Measurements from ENCODE around the gene NKTR. TPM values are rescaled to one million over a fixed set of nuclear protein-coding genes. Genes with fewer than 3 reads are reported as not detected.
"Not testable (repeated sequence)": the region's sequence is repeated elsewhere in the genome, so short reads cannot be mapped to it uniquely, and the experiment has no call there.

The NKTR gene
- polyA plus RNA-seq, 3 donors = 83.8 to 203 (median 98.7) TPM

DNA sequence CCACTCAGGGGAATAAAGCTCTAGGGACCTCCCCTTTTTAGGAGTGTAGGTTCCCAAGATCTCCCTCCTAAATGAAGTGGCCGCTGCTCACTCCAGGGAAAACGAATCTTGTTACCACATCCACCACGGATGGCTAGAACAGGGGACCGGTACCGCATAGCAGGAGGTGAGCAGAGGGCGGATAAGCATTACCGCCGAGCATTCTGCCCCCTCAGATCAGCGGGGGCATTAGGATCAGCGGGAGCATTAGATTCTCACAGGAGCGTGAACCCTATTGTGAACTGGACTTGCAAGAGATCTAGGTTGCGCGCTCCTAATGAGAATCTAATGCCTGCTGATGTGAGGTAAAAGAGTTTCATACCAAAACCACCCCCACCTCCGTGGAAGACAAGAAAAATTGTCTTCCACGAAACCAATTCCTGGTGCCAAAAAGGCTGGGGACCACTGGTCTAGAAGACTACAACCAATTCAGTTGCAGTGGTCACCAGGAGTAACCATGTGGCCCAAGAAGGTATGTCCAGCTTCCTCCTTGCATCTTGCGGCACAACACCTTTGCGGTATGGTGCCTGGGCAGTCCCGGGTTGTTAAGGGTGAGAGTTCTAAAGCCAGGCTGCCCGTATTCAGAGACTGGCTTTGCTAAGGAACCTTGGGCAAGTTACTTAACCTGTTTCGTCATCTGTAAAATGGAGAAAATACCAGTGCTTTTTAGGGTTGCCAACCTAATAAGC is 10.9 kb upstream of the NKTR start:
- no peak for DNase-seq (ENCODE audit: extremely low read depth in 1 of 11, low read depth in 9 of 11, low spot score in 4 of 11)

- no peak for DNase-seq (ENCODE audit: extremely low read depth in 1 of 11, low read depth in 9 of 11, low spot score in 4 of 11)
These were observed 9.3 kb upstream of the NKTR start for GRCh38 chr3:42590989-42591756.

GRCh38 chr3:42591811-42592210 is 8.7 kb upstream of the NKTR start:
- DNase-seq (ENCODE audit: extremely low read depth in 1 of 11, low read depth in 9 of 11, low spot score in 4 of 11) = no peak

GRCh38 chr3:42593635-42594034 is 6.9 kb upstream of the NKTR start:
- no peak for DNase-seq (ENCODE audit: extremely low read depth in 1 of 11, low read depth in 9 of 11, low spot score in 4 of 11)

- DNase-seq (ENCODE audit: extremely low read depth in 1 of 11, low read depth in 9 of 11, low spot score in 4 of 11) = no peak
These were observed 4.8 kb upstream of the NKTR start for GRCh38 chr3:42595682-42596081.

GRCh38 chr3:42597098-42597497 is 3.4 kb upstream of the NKTR start:
- DNase-seq (ENCODE audit: extremely low read depth in 1 of 11, low read depth in 9 of 11, low spot score in 4 of 11) = not testable (repeated sequence)

GRCh38 chr3:42600958-42601675 is 631 bp downstream of the NKTR start:
- DNase-seq (ENCODE audit: extremely low read depth in 1 of 11, low read depth in 9 of 11, low spot score in 4 of 11) = peak in 5 of 11 donors; percentile 29 to 48 (median 43)

DNA sequence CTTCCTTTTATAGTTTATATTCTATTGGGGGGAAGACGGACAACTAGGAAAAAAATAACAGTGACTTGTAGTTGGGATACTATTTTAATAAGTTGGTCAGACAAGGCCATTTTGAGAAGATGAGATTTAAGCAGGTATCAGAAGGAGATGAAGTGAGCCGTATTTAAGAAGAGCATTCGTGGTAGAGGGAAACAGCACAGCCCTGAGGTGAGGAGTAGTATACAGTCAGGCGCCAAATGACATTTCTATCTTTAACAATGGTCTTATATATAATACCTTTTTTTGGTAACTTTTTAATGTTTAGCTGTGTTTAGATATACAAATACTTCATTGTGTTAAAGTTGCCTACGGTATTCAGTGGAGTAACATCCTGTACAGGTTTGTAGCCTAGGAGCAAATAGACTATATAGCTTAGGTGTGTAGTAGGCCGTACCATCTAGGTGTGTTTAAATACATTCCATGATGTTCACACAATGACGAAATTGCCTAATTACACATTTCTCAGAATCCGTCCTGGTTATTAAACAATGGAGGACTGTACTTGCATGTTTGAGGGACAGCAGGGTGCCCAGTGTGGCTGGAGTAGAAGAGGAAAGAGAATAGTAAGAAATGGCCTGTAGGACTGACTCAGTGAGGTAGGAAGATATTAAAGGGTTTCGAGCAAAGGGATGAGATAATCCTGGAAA is 1.6 kb downstream of the NKTR start:
- DNase-seq (ENCODE audit: extremely low read depth in 1 of 11, low read depth in 9 of 11, low spot score in 4 of 11) = no peak

- no peak for DNase-seq (ENCODE audit: extremely low read depth in 1 of 11, low read depth in 9 of 11, low spot score in 4 of 11)
These were observed 2.5 kb downstream of the NKTR start for GRCh38 chr3:42602961-42603360.

GRCh38 chr3:42605546-42606173 is 5.2 kb downstream of the NKTR start:
- DNase-seq (ENCODE audit: extremely low read depth in 1 of 11, low read depth in 9 of 11, low spot score in 4 of 11) = no peak

GRCh38 chr3:42608581-42608980 is 8.1 kb downstream of the NKTR start:
- no peak for DNase-seq (ENCODE audit: extremely low read depth in 1 of 11, low read depth in 9 of 11, low spot score in 4 of 11)

DNA sequence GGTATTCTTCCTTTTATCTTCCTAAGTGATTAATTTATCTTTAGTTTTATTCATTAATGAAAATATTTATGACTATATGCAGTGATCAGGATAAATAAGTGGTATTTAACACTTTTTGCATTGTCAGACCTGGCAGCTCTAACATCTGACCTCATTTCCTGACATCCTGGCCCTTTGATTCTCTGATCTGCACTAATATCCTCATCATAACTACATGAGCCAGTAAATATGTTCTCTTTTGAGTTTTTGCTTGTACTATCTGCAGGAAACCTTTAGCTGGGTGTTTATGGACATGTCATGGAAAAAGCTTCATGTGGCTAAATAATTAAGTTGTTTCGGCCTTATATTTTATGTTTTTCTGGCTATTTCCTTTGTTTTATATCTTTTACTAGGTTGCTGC is 10.5 kb downstream of the NKTR start:
- DNase-seq (ENCODE audit: extremely low read depth in 1 of 11, low read depth in 9 of 11, low spot score in 4 of 11) = no peak

GRCh38 chr3:42612217-42612616 is 11.7 kb downstream of the NKTR start:
- DNase-seq (ENCODE audit: extremely low read depth in 1 of 11, low read depth in 9 of 11, low spot score in 4 of 11) = no peak

- no peak for DNase-seq (ENCODE audit: extremely low read depth in 1 of 11, low read depth in 9 of 11, low spot score in 4 of 11)
These were observed 12.4 kb downstream of the NKTR start for GRCh38 chr3:42612928-42613327.

DNA sequence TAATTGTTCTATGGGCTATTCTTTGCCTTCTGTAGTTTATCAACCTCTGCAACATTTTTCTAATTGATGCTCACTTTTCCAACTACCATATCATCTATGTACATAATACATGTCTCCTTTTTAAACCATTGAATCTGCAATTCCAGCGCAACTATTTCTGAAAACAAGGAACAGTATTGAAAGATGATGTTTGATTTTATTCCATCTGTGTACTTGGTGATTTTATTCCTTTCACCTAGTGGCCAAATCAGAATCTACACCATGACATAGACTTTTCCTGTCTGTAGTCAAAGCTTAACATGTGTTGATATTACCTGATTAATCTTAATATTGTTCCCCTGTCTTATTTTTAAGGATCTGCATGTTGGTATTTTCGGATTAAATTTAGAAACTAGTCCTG is 13.0 kb downstream of the NKTR start:
- no peak for DNase-seq (ENCODE audit: extremely low read depth in 1 of 11, low read depth in 9 of 11, low spot score in 4 of 11)

DNA sequence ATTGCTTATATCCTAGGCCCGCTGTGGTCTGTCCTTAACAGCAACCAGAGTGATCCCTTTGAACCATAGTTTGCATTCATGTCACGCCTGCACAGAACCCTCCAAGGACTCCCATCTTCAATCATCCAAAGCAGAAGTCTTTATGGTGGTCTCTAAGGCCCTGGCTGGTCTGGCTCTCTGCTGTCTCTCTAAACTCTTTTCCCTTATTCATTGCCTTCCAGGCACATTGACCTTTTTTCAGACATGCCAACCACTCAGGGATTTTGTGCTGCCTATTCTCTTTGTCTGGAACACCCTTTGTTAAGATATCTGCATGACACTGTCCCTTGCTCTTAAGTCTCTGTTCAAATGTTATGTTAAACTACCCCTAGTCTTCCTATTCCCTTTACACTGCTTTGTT is 31.1 kb downstream of the NKTR start:
- no peak for DNase-seq (ENCODE audit: extremely low read depth in 1 of 11, low read depth in 9 of 11, low spot score in 4 of 11)

DNA sequence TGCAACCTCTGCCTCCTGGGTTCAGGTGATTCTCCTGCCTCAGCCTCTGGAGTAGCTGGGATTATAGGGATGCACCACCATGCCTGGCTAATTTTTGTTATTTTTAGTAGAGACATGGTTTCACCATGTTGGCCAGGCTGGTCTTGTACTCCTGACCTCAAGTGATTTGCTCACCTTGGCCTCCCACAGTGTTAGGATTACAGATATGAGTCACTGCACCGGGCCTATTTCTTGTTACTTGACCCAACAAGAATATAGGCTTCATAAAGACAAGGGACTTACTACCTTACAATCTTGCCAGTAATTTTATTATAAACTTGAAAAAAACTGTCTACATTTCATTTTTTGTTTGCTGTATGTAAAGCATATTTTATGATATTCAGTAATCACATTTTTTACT is 31.7 kb downstream of the NKTR start:
- no peak for DNase-seq (ENCODE audit: extremely low read depth in 1 of 11, low read depth in 9 of 11, low spot score in 4 of 11)

GRCh38 chr3:42633544-42633943 is 33.1 kb downstream of the NKTR start:
- no peak for DNase-seq (ENCODE audit: extremely low read depth in 1 of 11, low read depth in 9 of 11, low spot score in 4 of 11)

- DNase-seq (ENCODE audit: extremely low read depth in 1 of 11, low read depth in 9 of 11, low spot score in 4 of 11) = no peak
These were observed 34.6 kb downstream of the NKTR start for GRCh38 chr3:42635111-42635510.

All from renal cortex interstitium (tissue), 11 donors.